Measurements from ENCODE around the gene TPRKB.
"Not testable (repeated sequence)": the region's sequence is repeated elsewhere in the genome, so short reads cannot be mapped to it uniquely, and the experiment has no call there.

TPRKB gene

DNA sequence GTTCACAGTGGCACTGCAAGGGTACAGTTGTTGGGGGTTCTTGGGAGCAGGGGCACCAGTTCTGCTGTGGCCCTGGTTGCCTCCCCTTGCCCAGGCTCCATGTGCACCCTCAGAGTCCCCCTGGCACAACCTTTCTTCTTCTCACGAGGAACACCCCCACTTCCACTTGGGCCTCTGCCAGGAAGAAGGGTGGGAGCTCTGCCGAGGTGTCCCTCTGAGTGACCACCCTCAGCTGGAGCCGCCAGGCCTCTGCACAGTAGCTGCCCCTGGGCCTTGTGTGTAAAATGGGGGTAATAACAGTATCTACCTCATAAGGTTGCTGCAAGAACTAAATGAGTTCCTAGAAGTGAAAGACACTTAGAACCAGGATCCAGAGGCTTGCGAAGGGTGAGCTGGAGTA lies 8.4 kb downstream of the TPRKB start:
- no peak for DNase-seq (ENCODE audit: low read depth)
- no peak for TF ChIP-seq POLR2A (IDR thresholded peaks at IDR 0.05; ENCODE audit: extremely low read depth, insufficient read length)
- TF ChIP-seq, protein P1, sequence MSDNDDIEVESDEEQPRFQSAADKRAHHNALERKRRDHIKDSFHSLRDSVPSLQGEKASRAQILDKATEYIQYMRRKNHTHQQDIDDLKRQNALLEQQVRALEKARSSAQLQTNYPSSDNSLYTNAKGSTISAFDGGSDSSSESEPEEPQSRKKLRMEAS (IDR thresholded peaks at IDR 0.05; ENCODE audit: low read depth, low read length): no peak
- no peak for TF ChIP-seq MYC (IDR thresholded peaks at IDR 0.05; ENCODE audit: low read depth, low read length)
- TF ChIP-seq, protein P2, sequence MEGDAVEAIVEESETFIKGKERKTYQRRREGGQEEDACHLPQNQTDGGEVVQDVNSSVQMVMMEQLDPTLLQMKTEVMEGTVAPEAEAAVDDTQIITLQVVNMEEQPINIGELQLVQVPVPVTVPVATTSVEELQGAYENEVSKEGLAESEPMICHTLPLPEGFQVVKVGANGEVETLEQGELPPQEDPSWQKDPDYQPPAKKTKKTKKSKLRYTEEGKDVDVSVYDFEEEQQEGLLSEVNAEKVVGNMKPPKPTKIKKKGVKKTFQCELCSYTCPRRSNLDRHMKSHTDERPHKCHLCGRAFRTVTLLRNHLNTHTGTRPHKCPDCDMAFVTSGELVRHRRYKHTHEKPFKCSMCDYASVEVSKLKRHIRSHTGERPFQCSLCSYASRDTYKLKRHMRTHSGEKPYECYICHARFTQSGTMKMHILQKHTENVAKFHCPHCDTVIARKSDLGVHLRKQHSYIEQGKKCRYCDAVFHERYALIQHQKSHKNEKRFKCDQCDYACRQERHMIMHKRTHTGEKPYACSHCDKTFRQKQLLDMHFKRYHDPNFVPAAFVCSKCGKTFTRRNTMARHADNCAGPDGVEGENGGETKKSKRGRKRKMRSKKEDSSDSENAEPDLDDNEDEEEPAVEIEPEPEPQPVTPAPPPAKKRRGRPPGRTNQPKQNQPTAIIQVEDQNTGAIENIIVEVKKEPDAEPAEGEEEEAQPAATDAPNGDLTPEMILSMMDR (IDR thresholded peaks at IDR 0.05; ENCODE audit: low read depth, low read length): no peak
- no peak overlapping the region for H3K4me3 ChIP-seq (ENCODE audit: low read depth, low read length)

DNA sequence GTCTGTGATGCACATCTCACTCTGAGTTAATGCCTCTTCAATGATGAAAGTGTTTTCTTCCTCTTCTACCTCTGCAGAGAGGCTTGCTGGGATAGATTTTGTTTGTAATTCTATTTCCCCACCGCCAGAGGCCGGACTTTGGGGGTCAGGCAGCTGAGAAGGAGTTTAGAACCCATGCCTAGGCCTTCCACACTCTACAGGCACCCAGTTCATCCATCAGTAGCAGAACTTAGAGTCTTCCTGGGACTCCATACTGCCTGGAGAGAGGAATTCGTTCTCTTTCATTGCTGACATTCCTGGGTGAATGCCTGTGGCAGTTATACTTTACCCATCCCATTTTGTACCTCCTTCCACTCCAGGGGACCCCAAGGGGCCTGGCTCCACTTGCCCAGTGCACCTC lies 9.1 kb downstream of the TPRKB start:
- TF ChIP-seq, protein P1 (IDR thresholded peaks at IDR 0.05; ENCODE audit: low read depth, low read length): no peak
- TF ChIP-seq, protein P2 (IDR thresholded peaks at IDR 0.05; ENCODE audit: low read depth, low read length): no peak
- no peak overlapping the region for H3K4me3 ChIP-seq (ENCODE audit: low read depth, low read length)
- DNase-seq (ENCODE audit: low read depth): no peak

DNA sequence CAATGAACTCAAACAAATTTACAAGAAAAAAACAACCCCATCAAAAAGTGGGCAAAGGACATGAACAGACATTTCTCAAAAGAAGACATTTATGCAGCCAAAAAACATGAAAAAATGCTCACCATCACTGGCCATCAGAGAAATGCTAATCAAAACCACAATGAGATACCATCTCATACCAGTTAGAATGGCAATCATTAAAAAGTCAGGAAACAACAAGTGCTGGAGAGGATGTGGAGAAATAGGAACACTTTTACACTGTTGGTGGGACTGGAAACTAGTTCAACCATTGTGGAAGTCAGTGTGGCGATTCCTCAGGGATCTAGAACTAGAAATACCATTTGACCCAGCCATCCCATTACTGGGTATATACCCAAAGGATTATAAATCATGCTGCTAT lies 10.5 kb downstream of the TPRKB start:
- H3K4me3 ChIP-seq (ENCODE audit: low read depth, low read length); DNase-seq (ENCODE audit: low read depth): not testable (repeated sequence)

DNA sequence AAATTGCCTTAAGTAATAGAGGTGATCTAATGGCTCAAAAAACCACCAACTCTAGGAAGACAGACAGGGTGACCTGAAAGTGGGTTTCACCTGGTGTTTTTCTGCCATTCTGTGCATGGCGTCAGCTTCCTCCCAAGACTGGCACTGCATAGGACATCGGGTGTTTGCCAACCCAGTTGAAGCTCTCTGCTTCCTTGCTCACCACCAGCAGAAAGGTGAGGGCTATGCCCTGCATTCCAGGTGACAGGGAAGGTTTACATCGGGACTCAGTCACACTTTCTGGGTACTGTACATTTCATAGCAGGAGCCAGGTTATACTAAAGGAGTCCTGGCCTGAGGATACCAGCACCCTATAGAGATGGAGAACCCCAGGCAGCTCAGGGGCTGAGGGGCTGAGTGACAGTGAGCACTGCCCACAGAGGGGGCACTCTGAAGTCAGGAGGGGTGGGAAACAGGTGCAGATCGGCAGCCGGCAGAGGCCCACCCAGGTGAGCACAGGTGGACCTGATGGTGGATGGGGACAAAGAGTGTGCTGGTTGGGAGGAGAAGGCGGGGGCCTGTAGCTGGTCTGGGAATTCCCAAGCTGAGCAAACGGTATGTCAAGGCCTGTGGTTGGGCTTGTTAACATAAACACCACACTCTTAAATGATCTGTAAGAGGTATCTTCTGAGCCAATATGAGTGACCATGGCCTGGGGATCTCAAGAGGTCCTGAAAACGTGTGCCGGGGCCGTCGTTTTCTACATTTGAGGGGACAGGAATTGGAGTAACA lies 18.1 kb downstream of the TPRKB start:
- no peak overlapping the region for H3K4me3 ChIP-seq (ENCODE audit: low read depth, low read length)
- DNase-seq (ENCODE audit: low read depth): no peak
- TF ChIP-seq POLR2A (IDR thresholded peaks at IDR 0.05; ENCODE audit: extremely low read depth, insufficient read length) (no peak), MYC (IDR thresholded peaks at IDR 0.05; ENCODE audit: low read depth, low read length) (no peak)
- TF ChIP-seq, protein P1 (IDR thresholded peaks at IDR 0.05; ENCODE audit: low read depth, low read length): no peak
- TF ChIP-seq, protein P2 (IDR thresholded peaks at IDR 0.05; ENCODE audit: low read depth, low read length): no peak

DNA sequence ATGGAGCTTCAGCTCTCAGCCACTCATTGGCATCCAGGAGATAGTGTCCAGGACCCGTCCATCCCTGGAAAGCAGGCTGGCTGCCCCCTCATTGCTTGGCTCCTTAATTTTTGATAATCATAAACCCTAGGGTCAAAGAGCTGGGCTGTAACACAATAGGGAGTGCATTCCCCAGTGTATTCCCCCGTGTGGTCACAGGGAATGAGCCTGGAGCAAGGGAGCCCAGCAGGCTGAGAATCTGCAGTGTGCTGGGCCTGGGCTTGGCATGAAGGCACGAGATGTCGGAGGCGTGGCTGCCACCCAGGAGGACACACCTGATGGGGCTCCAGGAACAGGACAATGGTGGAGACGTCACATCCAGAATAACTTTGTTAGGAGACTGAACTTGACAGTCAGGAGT lies 18.7 kb downstream of the TPRKB start:
- no peak overlapping the region for H3K4me3 ChIP-seq (ENCODE audit: low read depth, low read length)
- TF ChIP-seq MYC (IDR thresholded peaks at IDR 0.05; ENCODE audit: low read depth, low read length) (no peak), POLR2A (IDR thresholded peaks at IDR 0.05; ENCODE audit: extremely low read depth, insufficient read length) (no peak)
- TF ChIP-seq, protein P2 (IDR thresholded peaks at IDR 0.05; ENCODE audit: low read depth, low read length): no peak
- TF ChIP-seq, protein P1 (IDR thresholded peaks at IDR 0.05; ENCODE audit: low read depth, low read length): no peak
- no peak for DNase-seq (ENCODE audit: low read depth)

DNA sequence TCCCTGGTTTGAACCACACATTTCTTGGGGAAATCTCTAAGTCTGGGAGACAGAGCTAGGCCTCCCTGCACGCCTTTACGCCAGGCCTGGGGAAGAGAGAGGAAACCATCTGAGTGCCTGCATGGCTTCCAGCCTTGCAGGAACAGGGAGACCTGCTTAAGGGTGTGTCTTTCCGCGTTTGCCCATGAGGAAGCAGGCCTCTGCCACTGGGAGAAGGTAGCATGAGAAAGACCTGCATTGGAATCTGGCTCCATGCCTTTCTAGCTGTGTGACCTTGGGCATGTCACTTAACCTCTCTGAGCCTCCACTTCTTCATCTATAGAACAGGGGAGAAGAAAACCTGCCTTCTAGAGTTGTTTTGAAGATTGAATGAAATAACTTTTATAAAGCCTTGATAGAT lies 19.4 kb downstream of the TPRKB start:
- not testable (repeated sequence) for H3K4me3 ChIP-seq (ENCODE audit: low read depth, low read length); DNase-seq (ENCODE audit: low read depth)

DNA sequence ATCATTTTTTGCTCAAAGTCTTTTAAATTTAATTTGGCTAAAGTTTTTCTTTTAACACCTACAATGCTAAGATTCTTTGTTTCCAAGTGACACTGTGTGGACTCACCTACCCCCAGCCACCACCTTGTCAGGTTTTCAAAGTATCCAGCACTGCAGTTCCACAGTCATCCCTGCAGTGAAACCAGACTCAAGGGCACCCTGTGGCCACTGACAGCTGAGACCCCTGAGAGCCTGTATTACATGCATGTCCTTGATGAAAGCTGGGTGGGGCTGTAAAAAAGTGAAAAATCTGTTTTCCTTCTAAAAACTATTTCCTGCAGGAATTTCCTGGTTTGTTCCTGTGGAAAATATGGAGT lies 19.9 kb downstream of the TPRKB start:
- DNase-seq (ENCODE audit: low read depth): no peak
- H3K4me3 ChIP-seq (ENCODE audit: low read depth, low read length): no peak overlapping the region
- TF ChIP-seq POLR2A (IDR thresholded peaks at IDR 0.05; ENCODE audit: extremely low read depth, insufficient read length) (no peak), MYC (IDR thresholded peaks at IDR 0.05; ENCODE audit: low read depth, low read length) (no peak)
